GM23338 (cell line): ENCODE data around the gene PCDHA9. TPM values are rescaled to one million over a fixed set of nuclear protein-coding genes. Genes with fewer than 3 reads are reported as not detected.

Experiments used
- ATAC-seq: fragments of 200-7000 bp; cut with Tn5 transposase; 3 replicates; pipeline ENCODE4 v1.9.1; 2020
- DNase-seq: peaks from one replicate; pipeline ENCODE4 v3.0.0-alpha.2; 2015; ENCODE audit warnings: low spot score
- H2AFZ ChIP-seq: fragments of 200-600 bp; sonication (generic); 2 replicates; pipeline ENCODE4 v1.8.0; 2016; ENCODE audit warnings: antibody characterized with exemption, mild to moderate bottlenecking, moderate library complexity
- H3F3A ChIP-seq: fragments of 200-600 bp; sonication (generic); replicated peaks from 2 replicates; pipeline ENCODE4 v1.8.0; 2017; ENCODE audit warnings: antibody characterized with exemption, mixed run types, low read depth
- H3K27ac ChIP-seq: fragments of 200-600 bp; sonication (generic); 2 replicates; pipeline ENCODE4 v1.6.1; 2016; ENCODE audit warnings: low read depth
- H3K27me3 ChIP-seq: fragments of 200-600 bp; sonication (generic); 2 replicates; pipeline ENCODE4 v1.8.0; 2016; ENCODE audit warnings: mild to moderate bottlenecking, mixed run types, moderate library complexity; ENCODE audit not compliant: insufficient read depth
- H3K36me3 ChIP-seq: fragments of 200-600 bp; sonication (generic); 2 replicates; pipeline ENCODE4 v1.8.0; 2016; ENCODE audit warnings: mild to moderate bottlenecking; ENCODE audit not compliant: insufficient read depth
- H3K4me1 ChIP-seq: fragments of 200-600 bp; sonication (generic); 2 replicates; pipeline ENCODE4 v1.8.0; 2016; ENCODE audit warnings: mild to moderate bottlenecking, moderate library complexity; ENCODE audit not compliant: insufficient read depth
- H3K4me2 ChIP-seq: fragments of 200-600 bp; sonication (generic); 2 replicates; pipeline ENCODE4 v1.7.1; 2017; ENCODE audit warnings: mixed run types
- H3K4me3 ChIP-seq: fragments of 200-600 bp; sonication (generic); 2 replicates; pipeline ENCODE4 v1.6.1; 2016; ENCODE audit warnings: mixed run types
- H3K79me2 ChIP-seq: fragments of 200-600 bp; sonication (generic); replicated peaks from 2 replicates; pipeline ENCODE4 v1.8.0; 2017; ENCODE audit warnings: mild to moderate bottlenecking; ENCODE audit not compliant: insufficient read depth
- H3K9me2 ChIP-seq: fragments of 200-600 bp; sonication (generic); 2 replicates; pipeline ENCODE4 v1.8.0; 2017; ENCODE audit not compliant: insufficient read depth
- H4K20me1 ChIP-seq: fragments of 200-600 bp; sonication (generic); replicated peaks from 2 replicates; pipeline ENCODE4 v1.8.0; 2017; ENCODE audit warnings: mild to moderate bottlenecking; ENCODE audit not compliant: insufficient read depth
- H3K27ac Mint-ChIP-seq: 2 replicates; pipeline ENCODE4 v1.8.0; 2020; ENCODE audit warnings: inconsistent platforms, mild to moderate bottlenecking, moderate library complexity, mixed read lengths
- H3K27me3 Mint-ChIP-seq: 3 replicates; pipeline ENCODE4 v1.8.0; 2022; ENCODE audit warnings: low read depth, mild to moderate bottlenecking, moderate library complexity, mixed read lengths, inconsistent platforms; ENCODE audit not compliant: insufficient read depth, poor library complexity
- H3K36me3 Mint-ChIP-seq: 3 replicates; pipeline ENCODE4 v1.8.0; 2021; ENCODE audit warnings: low read depth, mild to moderate bottlenecking, inconsistent platforms, moderate library complexity, mixed read lengths
- H3K4me1 Mint-ChIP-seq: 3 replicates; pipeline ENCODE4 v1.8.0; 2020; ENCODE audit warnings: mild to moderate bottlenecking, inconsistent platforms, mixed read lengths
- H3K4me3 Mint-ChIP-seq: 3 replicates; pipeline ENCODE4 v1.8.0; 2021; ENCODE audit warnings: moderate library complexity, mild to moderate bottlenecking, inconsistent platforms, mixed read lengths
- H3K9me3 Mint-ChIP-seq: 3 replicates; pipeline ENCODE4 v1.8.0; 2020; ENCODE audit warnings: moderate library complexity, mild to moderate bottlenecking, inconsistent platforms, mixed read lengths
- CREB1 ChIP-seq: fragments of 250-450 bp; sonication (Bioruptor Pico); IDR thresholded peaks from 2 replicates; pipeline ENCODE4 v1.5.0; 2020; ENCODE audit warnings: low read depth, mild to moderate bottlenecking, moderate library complexity
- EZH2 ChIP-seq: fragments of 200-600 bp; sonication (generic); IDR thresholded peaks from one replicate; pipeline ENCODE4 v1.8.0; 2017; ENCODE audit warnings: antibody characterized with exemption, mild to moderate bottlenecking, low read depth; ENCODE audit not compliant: unreplicated experiment
- EZH2phosphoT487 ChIP-seq: fragments of 200-600 bp; sonication (generic); IDR thresholded peaks from one replicate; pipeline ENCODE4 v1.8.1; 2018; ENCODE audit warnings: antibody characterized with exemption; ENCODE audit not compliant: unreplicated experiment
- JUNB ChIP-seq: IDR thresholded peaks from one replicate; pipeline ENCODE4 v1.6.1; 2016; ENCODE audit warnings: antibody characterized with exemption; ENCODE audit not compliant: unreplicated experiment
- NANOG ChIP-seq: IDR thresholded peaks from 2 replicates; pipeline ENCODE4 v1.6.1; 2016; ENCODE audit warnings: antibody characterized with exemption, borderline replicate concordance
- POLR2AphosphoS5 ChIP-seq: IDR thresholded peaks from 2 replicates; pipeline ENCODE4 v1.6.1; 2016; ENCODE audit warnings: antibody characterized with exemption, low read depth
- REST ChIP-seq: IDR thresholded peaks from one replicate; pipeline ENCODE4 v1.6.1; 2018; ENCODE audit warnings: antibody characterized with exemption; ENCODE audit not compliant: unreplicated experiment
- STAT1 ChIP-seq: IDR thresholded peaks from one replicate; pipeline ENCODE4 v1.6.1; 2016; ENCODE audit warnings: antibody characterized with exemption; ENCODE audit not compliant: unreplicated experiment
- ZNF114 ChIP-seq: fragments of 250-450 bp; sonication (Bioruptor Pico); IDR thresholded peaks from 2 replicates; pipeline ENCODE4 v1.5.0; 2020; ENCODE audit warnings: mild to moderate bottlenecking, moderate library complexity
- ZNF331 ChIP-seq: fragments of 250-450 bp; sonication (Bioruptor Pico); IDR thresholded peaks from 2 replicates; pipeline ENCODE4 v1.5.0; 2020; ENCODE audit warnings: low read depth, mild to moderate bottlenecking, moderate library complexity
- ZNF462 ChIP-seq: fragments of 250-450 bp; sonication (Bioruptor Pico); IDR thresholded peaks from 2 replicates; pipeline ENCODE4 v1.5.0; 2020; ENCODE audit warnings: mild to moderate bottlenecking, moderate library complexity
- polyA plus RNA-seq: library from polyadenylated mRNA; unstranded; fragments of >200 nt; fragmentation: Nextera tagmentation; extraction: Ambion mirVana; gene quantifications from 2 replicates; pipeline ENCODE4 v1.2.1, GENCODE V29; 2016
- total RNA-seq: library from RNA; depleted of rRNA; stranded (reverse); fragments of >200 nt; shearing (Covaris generic); gene quantifications from 2 replicates; pipeline ENCODE4 v1.2.3, GENCODE V29; 2014
- TF ChIP-seq, protein P1 (sequence below), 2 experiments: fragments of 200-600 bp in 1 of 2; sonication (generic) in 1 of 2; conservative IDR thresholded peaks; 2 replicates each; pipeline versions ENCODE4 v1.5.1 to v1.6.1; 2016 to 2017; ENCODE audit warnings: antibody characterized with exemption in 2 of 2, low read depth in 2 of 2, mild to moderate bottlenecking in 2 of 2, moderate library complexity in 1 of 2
- TF ChIP-seq, protein P2 (sequence below): IDR thresholded peaks from 2 replicates; pipeline ENCODE4 v1.6.1; 2016; ENCODE audit warnings: antibody characterized with exemption

Gene PCDHA9
- total and polyA plus RNA-seq, 2 experiments from 2014 or later, result 1.6 to 3.3 TPM

- no peak overlapping the region for H3K4me3 ChIP-seq
- H3K27me3 Mint-ChIP-seq, result no peaks in the 10 kb centered on the region
Observed at GRCh38 chr5:140802781-140803271, 45.4 kb upstream of the PCDHA9 start.

More at GRCh38 chr5:140802781-140803271, 45.4 kb upstream of the PCDHA9 start:
- H3K4me2 ChIP-seq, result no peak overlapping the region
- no peaks in the 10 kb centered on the region for H3F3A ChIP-seq
- Mint-ChIP-seq H3K27ac (no peak overlapping the region), H3K36me3 (peaks cover 39% of the 10 kb centered on the region), H3K9me3 (peaks cover 21% of the 10 kb centered on the region), H3K4me1 (peaks cover 4% of the 10 kb centered on the region), H3K4me3 (no peak overlapping the region)
- H2AFZ ChIP-seq, result no peak overlapping the region
- H3K27ac ChIP-seq, result no peak overlapping the region
- no peaks in the 10 kb centered on the region for H3K27me3 ChIP-seq
- no peak for ATAC-seq
- 0 out of 2 replicates have a peak, but pooled peaks cover 2% of the 10 kb centered on the region for H3K4me1 ChIP-seq
- H3K79me2 ChIP-seq, result no peaks in the 10 kb centered on the region
- no peak for DNase-seq
- no peaks in the 10 kb centered on the region for H3K36me3 ChIP-seq
- no peaks in the 10 kb centered on the region for H4K20me1 ChIP-seq
- no peaks in the 10 kb centered on the region for H3K9me2 ChIP-seq
- TF ChIP-seq CREB1 (no peak), POLR2AphosphoS5 (no peak), EZH2phosphoT487 (no peak), JUNB (no peak), STAT1 (no peak), EZH2 (no peak), NANOG (no peak), REST (no peak), ZNF331 (CRISPR knock-in tag) (no peak), ZNF462 (CRISPR knock-in tag) (no peak), ZNF114 (no peak)
- TF ChIP-seq, protein P1, sequence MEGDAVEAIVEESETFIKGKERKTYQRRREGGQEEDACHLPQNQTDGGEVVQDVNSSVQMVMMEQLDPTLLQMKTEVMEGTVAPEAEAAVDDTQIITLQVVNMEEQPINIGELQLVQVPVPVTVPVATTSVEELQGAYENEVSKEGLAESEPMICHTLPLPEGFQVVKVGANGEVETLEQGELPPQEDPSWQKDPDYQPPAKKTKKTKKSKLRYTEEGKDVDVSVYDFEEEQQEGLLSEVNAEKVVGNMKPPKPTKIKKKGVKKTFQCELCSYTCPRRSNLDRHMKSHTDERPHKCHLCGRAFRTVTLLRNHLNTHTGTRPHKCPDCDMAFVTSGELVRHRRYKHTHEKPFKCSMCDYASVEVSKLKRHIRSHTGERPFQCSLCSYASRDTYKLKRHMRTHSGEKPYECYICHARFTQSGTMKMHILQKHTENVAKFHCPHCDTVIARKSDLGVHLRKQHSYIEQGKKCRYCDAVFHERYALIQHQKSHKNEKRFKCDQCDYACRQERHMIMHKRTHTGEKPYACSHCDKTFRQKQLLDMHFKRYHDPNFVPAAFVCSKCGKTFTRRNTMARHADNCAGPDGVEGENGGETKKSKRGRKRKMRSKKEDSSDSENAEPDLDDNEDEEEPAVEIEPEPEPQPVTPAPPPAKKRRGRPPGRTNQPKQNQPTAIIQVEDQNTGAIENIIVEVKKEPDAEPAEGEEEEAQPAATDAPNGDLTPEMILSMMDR (conservative IDR thresholded peaks at IDR 0.05; ENCODE audit: low read depth in 2 of 2), result no peak
- TF ChIP-seq, protein P2, sequence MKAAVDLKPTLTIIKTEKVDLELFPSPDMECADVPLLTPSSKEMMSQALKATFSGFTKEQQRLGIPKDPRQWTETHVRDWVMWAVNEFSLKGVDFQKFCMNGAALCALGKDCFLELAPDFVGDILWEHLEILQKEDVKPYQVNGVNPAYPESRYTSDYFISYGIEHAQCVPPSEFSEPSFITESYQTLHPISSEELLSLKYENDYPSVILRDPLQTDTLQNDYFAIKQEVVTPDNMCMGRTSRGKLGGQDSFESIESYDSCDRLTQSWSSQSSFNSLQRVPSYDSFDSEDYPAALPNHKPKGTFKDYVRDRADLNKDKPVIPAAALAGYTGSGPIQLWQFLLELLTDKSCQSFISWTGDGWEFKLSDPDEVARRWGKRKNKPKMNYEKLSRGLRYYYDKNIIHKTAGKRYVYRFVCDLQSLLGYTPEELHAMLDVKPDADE, result no peak
